Stimulated activated CD8-positive, alpha-beta memory T cell treated with anti-CD3 and anti-CD28 coated beads, Interleukin-12 subunit alpha, Interleukin-12 subunit beta, amount 100 ng/mL, for 4 hours (primary cell): Measurements from ENCODE around the gene RCAN2.
"Not testable (repeated sequence)": the region's sequence is repeated elsewhere in the genome, so short reads cannot be mapped to it uniquely, and the experiment has no call there.

Experiments
- DNase-seq: peaks from one replicate; pipeline ENCODE4 v3.0.0-alpha.2; 2020; ENCODE audit warnings: low read depth

The RCAN2 gene

DNA sequence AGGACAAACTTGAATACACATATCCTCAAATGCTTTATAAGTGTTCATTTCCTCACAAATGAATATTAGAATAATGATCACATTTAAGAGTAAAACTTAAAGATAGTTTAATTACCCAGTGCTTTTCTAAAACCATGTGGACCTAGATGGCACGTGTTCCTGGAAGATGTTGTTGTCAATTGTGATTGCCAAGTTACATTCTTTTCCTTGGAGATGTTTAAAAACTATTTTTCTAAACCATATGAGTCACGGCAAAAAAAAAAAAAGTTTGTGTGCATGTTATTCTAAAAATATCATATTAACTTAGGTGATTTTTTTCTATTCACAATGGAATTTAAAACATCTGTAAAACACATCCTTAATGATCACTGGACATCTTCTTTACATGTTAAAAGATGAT lies 51.1 kb downstream of the RCAN2 start:
- DNase-seq: no peak

DNA sequence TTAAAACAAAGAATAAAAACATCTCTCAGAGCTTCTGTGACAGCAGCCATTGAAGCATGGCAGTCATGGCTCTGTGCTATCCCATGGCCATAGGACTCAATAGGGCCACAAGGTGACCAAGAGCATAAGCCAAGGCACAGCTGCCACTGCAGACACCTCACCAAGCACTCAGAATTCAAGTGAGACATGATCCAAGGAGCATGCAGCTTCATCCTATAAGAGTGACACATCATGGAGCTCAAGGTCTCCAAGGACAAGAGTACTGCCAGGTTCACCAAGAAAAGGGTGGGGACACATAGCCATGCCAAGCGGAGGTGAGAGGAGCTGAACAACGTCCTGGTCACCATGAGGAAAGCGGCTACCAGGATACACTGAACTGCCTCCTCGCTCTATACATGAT lies 53.0 kb downstream of the RCAN2 start:
- DNase-seq: no peak

DNA sequence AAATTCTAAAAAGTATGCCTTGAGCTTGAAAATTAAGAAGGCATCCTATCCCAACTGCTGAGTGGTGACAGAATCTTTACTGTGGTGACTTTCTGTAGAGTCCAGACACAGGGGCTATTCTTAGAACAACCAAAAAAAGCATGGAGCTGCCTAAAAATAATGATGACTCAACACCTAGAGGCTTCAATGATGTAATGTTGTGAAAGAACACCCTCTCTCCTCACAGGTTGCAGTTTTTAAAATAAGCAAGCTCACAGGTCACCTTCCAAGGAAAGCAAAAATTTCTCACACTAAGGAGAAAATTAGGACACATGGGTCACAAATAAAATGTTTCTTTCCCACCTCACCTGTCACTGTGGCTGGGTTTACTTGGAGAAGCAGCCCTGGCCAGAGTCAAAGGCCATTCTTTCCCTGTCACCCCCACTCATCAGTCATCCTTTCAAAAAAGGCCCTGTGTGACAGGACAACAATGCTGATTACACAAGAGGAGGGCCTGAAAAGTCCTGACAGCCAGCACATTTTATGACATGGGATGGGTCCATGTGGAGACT lies 53.5 kb downstream of the RCAN2 start:
- DNase-seq: no peak

DNA sequence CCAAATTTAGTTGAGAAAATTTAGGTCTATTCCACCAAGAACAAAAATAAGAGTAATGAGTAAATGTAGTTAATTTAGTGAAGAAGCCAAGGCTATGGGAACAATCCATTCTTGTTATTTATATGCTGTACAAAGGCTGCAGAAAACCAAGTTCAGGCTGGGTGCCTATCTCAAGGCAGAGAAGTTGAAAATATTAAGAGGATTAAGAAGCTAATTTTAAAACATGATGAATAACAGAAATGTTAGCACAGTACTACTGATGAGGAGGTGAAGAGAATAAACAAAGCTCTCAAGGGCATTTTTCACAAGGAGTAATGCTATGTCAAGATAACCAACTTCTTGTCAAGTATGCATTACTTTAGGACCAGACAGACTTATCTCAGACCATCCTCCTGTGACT lies 68.6 kb downstream of the RCAN2 start:
- DNase-seq: no peak

DNA sequence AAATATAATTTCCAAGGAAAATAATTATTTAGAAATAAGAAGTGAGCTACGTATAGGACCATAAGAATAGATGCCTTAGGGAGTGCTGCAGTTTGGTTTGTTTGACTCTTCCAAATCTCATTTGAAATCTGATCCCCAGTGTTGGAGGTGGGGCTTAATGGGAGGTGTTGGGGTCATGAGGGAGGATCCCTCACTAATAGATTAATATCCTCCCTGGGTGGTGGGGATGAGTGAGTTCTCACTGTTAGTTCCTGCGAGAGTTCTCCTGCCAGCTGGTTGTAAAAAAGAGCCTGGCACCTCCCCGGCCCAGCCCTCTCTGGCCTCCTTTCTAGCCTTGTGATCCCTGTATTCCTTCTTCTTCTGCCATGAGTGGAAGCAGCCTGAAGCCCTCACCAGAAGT lies 69.3 kb downstream of the RCAN2 start:
- DNase-seq: no peak

DNA sequence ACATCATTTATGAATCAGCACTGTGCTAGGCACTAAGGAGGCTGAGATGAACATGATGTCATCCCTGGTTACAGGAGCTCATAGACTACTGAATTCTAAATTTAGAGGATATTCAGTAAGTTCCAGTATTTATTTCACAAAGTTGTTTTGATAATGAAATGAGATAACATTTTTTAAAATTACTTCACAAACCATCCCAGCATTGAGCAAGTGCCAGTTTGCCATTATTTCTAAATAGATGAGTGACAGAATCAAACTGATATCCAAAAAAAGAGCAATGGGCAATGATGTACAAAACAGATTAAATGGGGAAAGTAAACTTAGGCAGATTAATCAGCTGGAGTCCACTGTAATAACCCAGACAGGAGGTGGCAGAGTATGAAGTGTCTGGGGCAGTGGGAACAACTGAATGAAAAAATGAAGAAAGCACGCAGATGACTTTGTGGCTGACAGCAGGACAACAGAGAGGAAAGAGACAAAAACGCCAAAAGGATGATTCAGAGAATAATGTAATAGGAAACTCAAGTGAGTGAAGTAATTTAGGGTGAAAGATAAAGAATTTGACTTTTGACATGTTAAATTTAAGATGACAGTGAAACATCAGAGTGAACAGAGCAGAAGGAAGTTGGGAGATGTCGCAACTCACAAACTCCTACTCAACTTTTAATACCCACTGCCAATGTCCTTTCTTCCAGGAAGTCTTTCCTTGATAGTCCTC lies 70.2 kb downstream of the RCAN2 start:
- no peak for DNase-seq

DNA sequence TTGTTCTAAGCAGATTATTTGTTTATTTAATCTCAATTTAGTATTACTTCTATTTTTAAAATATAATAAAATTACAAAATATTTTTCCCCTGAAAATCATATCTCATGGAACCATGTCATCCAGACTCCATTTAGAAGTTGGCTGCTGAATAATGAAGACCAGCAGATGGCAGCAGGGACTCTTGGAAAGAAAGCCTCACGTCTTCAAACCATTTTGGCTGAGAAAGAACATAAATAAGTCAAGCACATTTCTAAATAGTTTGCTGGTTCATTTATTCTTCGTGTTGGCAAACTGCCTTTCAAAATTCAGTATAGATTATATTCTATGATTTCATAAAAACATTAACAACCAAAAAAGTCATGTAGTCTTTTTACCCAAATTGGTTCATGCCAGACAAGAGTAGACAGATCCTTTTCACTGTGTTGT lies 71.7 kb downstream of the RCAN2 start:
- DNase-seq: no peak

DNA sequence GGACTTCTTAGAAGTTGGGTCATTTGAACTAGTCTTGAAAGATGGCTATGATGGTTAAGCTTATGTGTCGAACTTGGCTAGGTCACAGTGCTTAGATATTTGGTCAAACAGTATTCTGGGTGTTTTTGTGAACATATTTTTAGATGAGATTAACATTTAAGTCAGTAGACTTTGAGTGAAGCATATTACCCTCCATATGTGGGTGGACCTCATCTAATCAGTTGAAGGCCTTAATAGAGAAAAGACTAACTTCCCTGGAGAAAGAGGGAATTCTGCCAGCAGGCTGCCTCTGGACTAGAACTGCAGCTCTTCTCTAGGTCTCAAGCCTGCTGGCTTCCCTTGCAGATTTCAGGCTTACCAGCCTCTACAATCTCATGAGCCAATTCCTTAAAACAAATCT lies 76.9 kb downstream of the RCAN2 start:
- no peak for DNase-seq

DNA sequence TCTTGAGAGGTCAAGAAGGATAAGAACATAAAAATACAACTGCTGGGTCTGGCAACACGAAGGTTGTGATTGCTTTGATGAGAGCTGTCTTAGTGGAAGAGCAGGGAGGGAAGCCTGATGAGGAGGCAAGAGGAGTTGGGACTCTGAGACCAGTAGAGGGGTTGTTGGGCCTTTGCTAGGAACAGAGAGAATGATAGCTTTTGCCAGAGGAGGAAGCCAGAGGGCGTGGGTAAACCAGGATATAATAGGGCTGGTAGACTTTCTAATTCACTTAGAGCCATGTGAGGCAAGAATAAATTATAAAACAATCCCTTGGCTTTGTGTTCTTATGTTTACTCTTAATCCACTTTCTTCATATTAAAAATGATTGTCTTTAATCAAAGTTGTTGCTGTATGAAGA lies 78.6 kb downstream of the RCAN2 start:
- no peak for DNase-seq

DNA sequence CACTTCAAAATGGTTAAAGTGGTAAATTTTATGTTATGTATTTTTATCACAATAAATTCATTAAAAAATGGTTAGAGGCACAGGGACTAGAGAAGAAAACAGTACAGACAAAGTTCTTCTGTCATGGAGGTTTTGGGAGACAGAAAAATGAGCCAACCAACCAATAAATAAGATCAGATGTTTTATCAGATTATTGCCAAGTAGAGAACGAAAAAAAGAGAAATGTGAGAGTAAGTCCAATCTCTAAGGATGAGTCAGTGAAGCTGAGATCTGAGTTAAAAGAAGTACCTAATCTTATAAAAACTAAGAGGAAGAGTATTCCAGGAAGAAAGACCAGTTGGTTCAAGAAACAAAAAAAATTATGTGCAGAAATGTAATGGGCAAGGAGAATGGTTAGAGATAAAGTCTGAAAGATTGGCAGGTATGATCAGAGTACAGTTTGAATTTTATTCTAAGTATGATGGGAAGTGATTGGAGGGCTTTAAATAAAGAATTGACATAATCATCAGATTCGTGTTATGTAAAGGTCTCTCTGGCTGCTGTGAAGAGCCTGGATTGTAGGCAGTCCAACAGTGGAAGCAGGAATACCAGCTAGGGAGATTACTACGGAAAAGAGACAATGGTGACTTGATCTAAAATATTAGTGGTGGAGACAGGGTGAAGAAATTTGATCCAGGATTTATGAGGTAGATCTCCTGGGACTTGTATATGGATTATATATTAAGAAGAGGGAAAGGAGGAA lies 79.6 kb downstream of the RCAN2 start:
- no peak for DNase-seq

DNA sequence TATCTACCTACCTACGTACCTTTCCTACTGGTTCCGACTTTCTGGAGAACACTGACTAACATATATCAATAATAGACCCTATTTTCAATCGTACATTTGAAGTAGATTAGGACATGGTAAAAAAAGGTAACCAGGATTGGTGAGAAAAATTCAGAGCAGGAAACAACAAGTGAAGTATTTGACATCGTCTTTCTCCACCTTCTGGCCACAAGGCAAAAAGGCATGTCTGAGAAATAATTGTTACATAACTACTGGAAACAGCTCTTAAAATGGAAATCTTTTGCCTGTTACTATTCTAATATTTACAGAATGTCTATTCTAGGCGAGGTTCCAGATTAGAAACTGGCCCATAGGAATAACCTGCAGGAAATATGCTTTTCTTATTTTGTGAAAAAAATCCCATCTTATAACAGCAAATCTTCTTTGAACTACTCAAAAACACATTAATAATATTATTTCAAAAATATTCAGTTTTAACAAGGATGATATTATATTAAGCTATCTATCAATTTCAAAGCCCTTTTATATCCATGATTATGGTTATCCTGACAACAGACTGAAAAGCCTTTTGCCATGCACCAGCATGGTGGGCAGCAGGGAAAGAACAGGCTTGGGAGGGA lies 80.8 kb downstream of the RCAN2 start:
- no peak for DNase-seq

DNA sequence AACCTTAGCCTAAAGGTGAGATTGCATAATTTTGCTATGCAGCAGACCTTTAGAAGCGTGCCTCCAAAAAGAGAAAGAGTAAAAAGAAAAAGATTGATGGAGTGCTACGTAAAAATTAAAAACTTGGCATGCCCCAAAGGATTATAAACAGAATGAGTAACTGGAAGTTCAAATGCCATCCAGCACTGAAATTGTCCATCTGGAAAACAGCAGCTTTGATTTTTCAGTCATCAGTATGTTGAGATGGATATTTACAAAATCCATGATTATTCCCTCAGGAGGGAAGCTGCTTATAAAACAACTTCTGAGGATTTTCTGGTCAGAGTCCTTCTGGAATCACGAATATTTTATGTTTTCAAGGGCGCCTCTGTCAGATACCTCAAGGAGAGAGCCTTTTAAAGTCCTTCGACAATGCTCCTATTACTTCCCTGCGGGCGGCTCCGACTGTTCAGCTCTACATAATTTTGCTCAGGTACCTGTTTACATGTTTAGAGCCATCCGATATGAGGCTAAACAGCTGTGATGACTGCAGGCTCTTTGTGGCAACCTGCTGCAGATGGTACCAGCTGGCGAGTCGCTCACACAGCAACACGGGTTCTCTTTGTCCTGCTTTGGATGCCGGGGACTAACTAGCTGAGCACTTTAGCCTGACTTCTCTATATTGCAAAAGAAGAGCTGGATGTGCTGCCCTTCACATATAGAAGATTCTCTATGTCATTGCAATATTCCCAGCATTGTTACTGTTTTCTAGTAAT lies 83.3 kb downstream of the RCAN2 start:
- DNase-seq: no peak

DNA sequence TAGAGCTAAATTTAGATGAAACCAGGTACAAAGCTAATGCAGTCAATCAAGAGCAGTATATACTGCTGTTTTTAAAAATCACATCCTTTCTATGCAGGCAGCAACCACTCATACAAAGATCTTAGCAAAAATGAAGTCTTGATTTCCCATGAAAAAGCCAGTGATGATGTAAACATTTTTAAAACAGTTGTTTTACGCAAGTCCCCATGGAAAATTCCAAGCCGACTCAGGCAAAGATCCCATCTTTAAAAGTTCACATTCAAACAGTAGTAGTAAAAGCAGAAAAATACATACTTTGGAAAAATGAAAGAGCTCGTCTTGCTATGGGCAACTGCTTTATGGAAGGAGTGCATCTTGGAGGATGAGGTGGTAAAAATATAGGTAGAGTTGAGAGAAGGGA lies 84.0 kb downstream of the RCAN2 start:
- no peak for DNase-seq

DNA sequence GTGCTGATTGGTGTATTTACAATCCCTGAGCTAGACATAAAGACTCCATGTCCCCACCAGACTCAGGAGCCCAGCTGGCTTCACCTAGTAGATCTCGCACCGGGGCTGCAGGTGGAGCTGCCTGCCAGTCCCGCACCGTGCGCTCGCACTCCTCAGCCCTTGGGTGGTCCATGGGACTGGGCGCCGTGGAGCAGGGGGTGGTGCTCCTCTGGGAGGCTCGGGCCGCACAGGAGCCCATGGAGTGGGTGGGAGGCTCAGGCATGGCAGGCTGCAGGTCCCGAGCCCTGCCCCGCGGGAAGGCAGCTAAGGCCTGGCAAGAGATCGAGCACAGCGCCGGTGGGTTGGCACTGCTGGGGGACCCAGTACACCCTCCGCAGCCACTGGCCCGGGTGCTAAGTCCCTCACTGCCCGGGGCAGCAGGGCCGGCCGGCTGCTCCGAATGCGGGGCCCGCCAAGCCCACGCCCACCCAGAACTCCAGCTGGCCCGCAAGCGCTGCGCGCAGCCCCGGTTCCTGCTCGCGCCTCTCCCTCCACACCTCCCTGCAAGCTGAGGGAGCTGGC lies 85.5 kb downstream of the RCAN2 start:
- DNase-seq: not testable (repeated sequence)

DNA sequence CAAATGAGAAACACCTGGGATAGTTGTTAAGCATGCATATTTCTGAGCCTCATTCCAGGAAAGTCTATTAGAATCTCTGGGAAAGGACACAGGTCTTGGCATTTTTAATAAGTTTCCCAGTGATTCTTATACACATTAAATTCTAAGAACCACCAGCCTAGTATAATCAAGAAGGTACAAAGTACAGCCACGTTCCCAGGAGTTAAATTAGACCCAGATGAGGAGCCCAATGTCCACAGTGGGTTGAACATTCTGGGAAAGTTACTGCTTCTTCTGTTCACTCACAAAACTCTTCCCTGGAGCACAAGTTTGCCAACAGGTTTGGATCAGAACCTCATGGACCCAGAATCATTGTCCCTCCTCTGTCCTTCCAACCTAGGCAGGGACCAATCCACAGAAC lies 90.4 kb downstream of the RCAN2 start:
- no peak for DNase-seq

DNA sequence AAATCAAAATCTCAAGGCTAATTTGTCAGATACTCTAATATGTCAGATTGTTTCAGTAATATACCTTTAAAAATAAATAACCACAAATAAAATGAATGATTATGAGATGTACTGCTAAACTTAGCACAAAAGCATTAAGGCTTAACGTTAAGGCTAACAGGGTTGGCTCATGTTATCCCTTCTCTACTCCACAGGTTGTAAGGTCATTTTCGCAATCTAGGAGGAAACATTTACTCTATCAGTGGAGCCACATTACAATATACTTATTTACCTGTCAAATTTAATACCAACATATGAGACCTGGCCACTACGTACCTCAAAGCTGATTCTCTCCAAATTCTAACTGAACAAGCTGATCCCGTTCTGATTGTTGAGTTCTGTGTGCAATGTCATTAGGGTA lies 95.7 kb downstream of the RCAN2 start:
- no peak for DNase-seq

DNA sequence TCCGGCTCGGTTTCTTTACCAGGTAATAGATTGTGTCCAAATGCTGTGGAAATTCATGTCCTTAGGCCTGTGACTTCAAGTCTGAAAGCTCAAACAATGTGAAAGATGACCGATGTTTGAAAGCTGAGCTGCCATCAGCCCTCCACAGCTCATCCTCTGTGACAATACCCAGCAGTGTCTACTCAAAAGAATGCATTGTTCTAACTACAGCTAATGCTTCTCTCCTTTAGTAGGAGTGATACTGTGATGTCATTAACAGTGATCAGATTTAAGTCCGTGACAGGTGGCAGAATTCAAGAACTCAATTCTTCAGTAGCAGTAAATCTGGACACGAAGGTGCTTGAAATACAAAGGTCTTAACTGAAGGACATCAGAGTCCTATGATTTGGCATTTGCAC lies 97.3 kb downstream of the RCAN2 start:
- DNase-seq: no peak

DNA sequence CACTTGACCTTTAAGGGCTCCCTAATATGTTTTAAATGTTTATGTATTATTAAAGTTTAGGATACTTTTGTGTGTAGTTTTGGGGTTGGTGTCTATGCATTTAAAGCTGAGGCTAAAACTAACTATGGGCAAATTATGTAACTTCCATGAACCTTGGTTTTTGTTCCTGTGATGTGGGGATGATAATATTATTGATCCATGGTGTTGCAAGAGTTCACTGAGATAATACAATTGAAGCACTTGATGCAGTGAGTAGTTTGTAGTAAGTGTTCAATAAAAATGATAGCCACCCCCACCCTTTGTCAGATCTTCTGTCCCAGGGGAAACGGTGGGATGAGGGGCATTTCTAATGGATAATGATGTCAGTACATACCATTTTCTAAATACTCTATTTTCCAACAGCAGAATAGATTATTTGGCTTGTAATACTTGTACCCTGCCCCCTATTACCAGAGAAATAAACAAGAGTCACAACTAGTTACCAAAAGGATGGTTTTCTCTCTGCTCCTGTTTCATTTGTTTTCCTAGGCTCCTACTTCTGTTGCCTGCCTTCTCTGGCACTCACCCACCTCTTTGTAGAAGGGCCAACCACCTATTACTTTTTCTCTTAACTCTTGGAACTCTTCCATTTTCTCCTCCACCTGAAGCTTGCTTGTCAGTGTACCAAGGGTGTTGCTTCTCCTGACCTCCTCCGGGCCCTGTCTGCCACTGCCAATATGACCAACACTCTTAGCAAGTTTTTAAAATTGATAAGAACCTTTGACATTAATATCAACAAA lies 97.9 kb downstream of the RCAN2 start:
- DNase-seq: no peak

DNA sequence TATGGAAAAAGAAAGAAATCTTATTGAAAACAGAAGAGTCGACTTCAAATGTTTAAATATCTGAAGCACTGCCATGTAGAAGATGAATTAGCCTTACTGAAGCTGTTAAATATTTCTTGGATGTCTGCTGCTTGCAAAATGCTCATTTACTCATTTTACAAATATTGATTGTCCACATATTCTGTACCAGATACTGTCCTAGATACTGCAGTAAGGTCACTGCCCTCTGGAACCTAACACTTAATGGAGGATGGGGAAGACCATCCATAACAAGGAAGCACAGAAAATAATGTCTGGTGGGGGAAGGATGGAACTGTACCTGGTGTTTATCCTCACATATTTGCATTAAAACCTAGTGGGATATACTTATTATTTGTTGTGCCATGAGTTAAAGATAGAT lies 99.0 kb downstream of the RCAN2 start:
- no peak for DNase-seq

DNA sequence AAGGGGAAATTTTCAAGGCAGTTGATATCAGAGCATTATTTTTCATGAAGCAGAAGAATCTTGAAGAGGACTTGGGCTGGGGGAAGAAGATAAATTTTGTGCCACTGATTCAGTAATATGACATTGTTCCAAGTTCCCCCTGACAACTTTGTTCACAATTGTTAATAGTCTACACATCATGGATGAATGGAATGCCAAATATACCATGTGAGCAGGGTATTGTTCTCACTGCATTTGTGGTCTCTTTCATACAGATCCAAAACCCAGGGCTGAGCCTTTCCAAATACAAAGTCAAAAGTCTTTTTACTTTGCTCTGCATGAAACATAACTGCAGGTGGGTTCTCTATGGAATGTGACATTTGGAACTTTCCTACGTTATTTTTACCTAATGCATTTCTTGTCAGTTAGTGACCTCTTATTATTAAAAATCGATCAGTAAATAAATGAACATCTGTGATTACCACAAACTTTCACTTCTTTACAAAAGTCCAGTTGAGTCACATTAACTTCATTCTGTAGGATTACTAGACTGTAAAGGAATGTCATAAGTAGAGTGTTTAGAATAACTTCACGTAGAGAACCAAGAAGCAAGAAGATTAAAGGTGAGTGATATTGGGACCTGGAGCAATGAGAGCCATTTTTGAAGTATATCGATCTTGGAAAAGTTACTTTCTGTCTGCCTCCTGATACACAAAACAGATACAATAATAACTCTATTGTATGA lies 100.9 kb downstream of the RCAN2 start:
- DNase-seq: no peak

DNA sequence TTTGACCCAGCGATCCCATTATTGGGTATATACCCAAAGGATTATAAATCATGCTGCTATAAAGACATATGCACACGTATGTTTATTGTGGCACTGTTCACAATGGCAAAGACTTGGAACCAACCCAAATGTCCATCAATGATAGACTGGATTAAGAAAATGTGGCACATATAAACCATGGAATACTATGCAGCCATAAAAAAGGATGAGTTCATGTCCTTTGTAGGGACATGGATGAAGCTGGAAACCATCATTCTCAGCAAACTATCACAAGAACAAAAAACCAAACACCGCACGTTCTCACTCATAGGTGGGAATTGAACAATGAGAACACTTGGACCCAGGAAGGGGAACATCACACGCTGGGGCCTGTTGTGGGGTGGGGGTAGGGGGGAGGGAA lies 103.5 kb downstream of the RCAN2 start:
- DNase-seq: not testable (repeated sequence)
